Pancreas (tissue), 10 donors: ENCODE measurements around the gene MOXD1. TPM values are rescaled to one million over a fixed set of nuclear protein-coding genes. Genes with fewer than 3 reads are reported as not detected.
A peak's percentile ranks its signal among the peaks of the same experiment; 100 is the strongest.
"Not testable (repeated sequence)": the region's sequence is repeated elsewhere in the genome, so short reads cannot be mapped to it uniquely, and the experiment has no call there.

ENCODE experiments used
- ATAC-seq, 4 donors: fragments of 200-7000 bp; cut with Tn5 transposase; one replicate each; pipeline versions ENCODE4 v1.8.0 to v1.9.1; 2020; ENCODE audit warnings: mild to moderate bottlenecking in 4 of 4, moderate library complexity in 4 of 4
- DNase-seq, 6 donors: peaks; one replicate each; pipeline ENCODE4 v3.0.0-alpha.2; 2020
- FAIRE-seq: peaks from 2 replicates; lab custom pipeline; 2012; peaks lifted over from hg19 to GRCh38; lab: Jason Lieb, UNC
- H3K27ac ChIP-seq, 4 donors: fragments of 200-600 bp; sonication (generic); 1 replicate in 3 of 4; 2 replicates in 1 of 4; pipeline versions ENCODE4 v1.5.0 to v1.8.0; 2020
- H3K27me3 ChIP-seq, 4 donors: fragments of 200-600 bp; one replicate each; pipeline ENCODE4 v1.8.0; 2021
- H3K36me3 ChIP-seq, 3 donors: fragments of 200-600 bp; sonication (generic) in 1 of 3; one replicate each; pipeline versions ENCODE4 v1.5.0 to v1.8.0; 2020 to 2021
- H3K4me1 ChIP-seq, 3 donors: fragments of 200-600 bp; one replicate each; pipeline ENCODE4 v1.8.0; 2021
- H3K4me3 ChIP-seq, 4 donors: fragments of 200-600 bp; sonication (generic) in 2 of 4; one replicate each; pipeline versions ENCODE4 v1.5.0 to v1.8.0; 2020 to 2021
- H3K9me3 ChIP-seq, 4 donors: fragments of 200-600 bp; one replicate each; pipeline ENCODE4 v1.8.0; 2021
- whole genome bisulfite sequencing, 2 donors: extraction: QIAGEN DNeasy Blood & Tissue Kit; methylation state at CpG; one replicate each; pipeline ENCODE4 v1.1.7; 2013; 5-methylcytosine and 5-hydroxymethylcytosine counted together
- intact Hi-C, 3 donors: fragments of 100-400 bp; cut with DNase I; formaldehyde crosslinking; loops; one replicate each; pipeline versions ENCODE4 v1.11.1 to v1.14.2; 2022
- polyA plus RNA-seq, 2 donors: library from polyadenylated mRNA; stranded (reverse); fragments of 200-250 nt; gene quantifications; one replicate each; pipeline ENCODE4 v1.2.3, GENCODE V29; 2013
- total RNA-seq, 6 donors: library from RNA; stranded (reverse); fragmentation: NEBNext Ultra II Directional in 4 of 6; extraction: Animal tissue kit (Norgen Biotek cat#: 25700) in 4 of 6; gene quantifications; one replicate each; pipeline versions ENCODE4 v1.2.1 to v1.2.4, GENCODE V29; 2021 to 2023
- TF ChIP-seq, protein P1 (sequence below), 4 donors: fragments of 200-600 bp; sonication (generic) in 3 of 4; IDR thresholded peaks; one replicate each; pipeline versions ENCODE4 v1.5.0 to v1.8.0; 2021; ENCODE audit warnings: antibody characterized with exemption in 4 of 4
- donor health status: healthy with polysubstance abuse.
- donor health status: DM: no; HTN: no; CAD: no; lungs with moderate emphysema.
- donor health status: DM: no; HTN: no; CAD: no.
- donor health status: control.
- donor health status: control.
- donor health status: Bipolar disorder and iron deficiency.
- donor health status: DM: yes; HTN: yes; CAD: no.
- donor health status: DM: no; HTN: no; CAD: no.
- donor health status: DM: no; HTN: no; CAD: no.
- donor health status: DM: yes; HTN: yes; CAD: no.

The MOXD1 gene
- total and polyA plus RNA-seq, 8 donors, result 0.30 to 13.9 (median 0.62) TPM

GRCh38 chr6:132322398-132322797 lies 78.9 kb downstream of the MOXD1 start:
- no peak for DNase-seq
- 83 to 85% methylated on average over 2 of the region's 2 CpGs for WGBS, 2 donors
- ATAC-seq, result peak in 1 of 4 donors; percentile 18
- no peaks in the 10 kb centered on the region for H3K36me3 ChIP-seq
- intact Hi-C loops, result no loop called here
- no peaks in the 10 kb centered on the region for H3K9me3 ChIP-seq
- no peak overlapping the region for H3K4me3 ChIP-seq
- TF ChIP-seq, protein P1, sequence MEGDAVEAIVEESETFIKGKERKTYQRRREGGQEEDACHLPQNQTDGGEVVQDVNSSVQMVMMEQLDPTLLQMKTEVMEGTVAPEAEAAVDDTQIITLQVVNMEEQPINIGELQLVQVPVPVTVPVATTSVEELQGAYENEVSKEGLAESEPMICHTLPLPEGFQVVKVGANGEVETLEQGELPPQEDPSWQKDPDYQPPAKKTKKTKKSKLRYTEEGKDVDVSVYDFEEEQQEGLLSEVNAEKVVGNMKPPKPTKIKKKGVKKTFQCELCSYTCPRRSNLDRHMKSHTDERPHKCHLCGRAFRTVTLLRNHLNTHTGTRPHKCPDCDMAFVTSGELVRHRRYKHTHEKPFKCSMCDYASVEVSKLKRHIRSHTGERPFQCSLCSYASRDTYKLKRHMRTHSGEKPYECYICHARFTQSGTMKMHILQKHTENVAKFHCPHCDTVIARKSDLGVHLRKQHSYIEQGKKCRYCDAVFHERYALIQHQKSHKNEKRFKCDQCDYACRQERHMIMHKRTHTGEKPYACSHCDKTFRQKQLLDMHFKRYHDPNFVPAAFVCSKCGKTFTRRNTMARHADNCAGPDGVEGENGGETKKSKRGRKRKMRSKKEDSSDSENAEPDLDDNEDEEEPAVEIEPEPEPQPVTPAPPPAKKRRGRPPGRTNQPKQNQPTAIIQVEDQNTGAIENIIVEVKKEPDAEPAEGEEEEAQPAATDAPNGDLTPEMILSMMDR (IDR thresholded peaks at IDR 0.05), result no peak
- no peak overlapping the region for H3K27ac ChIP-seq
- H3K27me3 ChIP-seq, result no peaks in the 10 kb centered on the region
- H3K4me1 ChIP-seq, result no peaks in the 10 kb centered on the region
- FAIRE-seq, result no peak

- FAIRE-seq (no peak), DNase-seq (no peak), ATAC-seq (peak in 1 of 4 donors; percentile 31)
- no peaks in the 10 kb centered on the region for H3K27me3 ChIP-seq
- no peaks in the 10 kb centered on the region for H3K9me3 ChIP-seq
- H3K4me3 ChIP-seq, result no peak overlapping the region
- H3K36me3 ChIP-seq, result no peaks in the 10 kb centered on the region
- intact Hi-C loops, result no loop called here
- H3K4me1 ChIP-seq, result no peaks in the 10 kb centered on the region
- TF ChIP-seq, protein P1 (IDR thresholded peaks at IDR 0.05), result no peak
- H3K27ac ChIP-seq, result no peak overlapping the region
Observed at GRCh38 chr6:132320007-132320406, 81.3 kb downstream of the MOXD1 start.

DNA sequence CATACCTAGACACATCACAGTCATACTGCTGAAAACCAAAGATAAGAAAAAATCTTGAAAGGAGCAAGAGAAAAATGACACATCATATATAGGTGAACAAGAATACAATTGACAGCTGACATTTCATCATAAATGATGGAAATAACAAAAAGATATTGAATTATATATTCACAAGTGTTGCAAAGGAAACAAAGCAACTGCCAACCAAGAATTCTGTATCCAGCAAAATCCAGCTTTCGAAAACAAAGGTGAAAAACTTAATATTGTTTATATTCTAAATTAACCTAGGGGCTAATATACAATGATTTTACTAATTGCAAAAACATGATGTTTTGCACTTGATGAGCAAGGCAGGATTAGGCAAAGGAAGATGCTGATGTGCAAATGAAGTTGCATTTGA lies 84.3 kb downstream of the MOXD1 start:
- no peak overlapping the region for H3K4me3 ChIP-seq
- no peak overlapping the region for H3K27ac ChIP-seq
- no peaks in the 10 kb centered on the region for H3K4me1 ChIP-seq
- WGBS, 2 donors, result 88 to 95% methylated on average over 1 of the region's 1 CpG
- intact Hi-C loops, result no loop called here
- ATAC-seq (no peak), DNase-seq (no peak), FAIRE-seq (no peak)
- no peaks in the 10 kb centered on the region for H3K9me3 ChIP-seq
- H3K36me3 ChIP-seq, result no peaks in the 10 kb centered on the region
- TF ChIP-seq, protein P1 (IDR thresholded peaks at IDR 0.05), result no peak
- H3K27me3 ChIP-seq, result no peaks in the 10 kb centered on the region

DNA sequence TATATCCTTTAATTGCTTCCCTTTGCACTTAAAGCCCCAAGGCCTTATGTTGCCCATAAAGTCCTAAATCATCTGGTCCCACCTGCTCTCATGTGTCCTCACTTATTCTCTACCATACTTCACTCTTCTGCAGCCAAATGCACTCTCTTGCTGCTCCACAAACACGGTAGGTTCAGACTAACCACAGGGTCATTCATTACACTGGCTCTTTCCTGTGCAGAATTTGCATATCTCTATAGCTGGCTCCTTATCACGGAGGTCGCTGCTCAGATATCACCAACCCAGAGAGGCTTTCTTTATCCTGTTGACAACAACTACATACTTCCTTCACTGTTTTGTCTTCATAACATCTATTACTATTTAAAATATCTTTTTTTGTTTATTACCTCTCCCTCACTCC lies 86.8 kb downstream of the MOXD1 start:
- TF ChIP-seq, protein P1 (IDR thresholded peaks at IDR 0.05), result no peak
- Histone ChIP-seq H3K27me3 (no peaks in the 10 kb centered on the region), H3K9me3 (no peaks in the 10 kb centered on the region), H3K4me3 (no peak overlapping the region), H3K27ac (no peak overlapping the region), H3K4me1 (no peaks in the 10 kb centered on the region), H3K36me3 (no peaks in the 10 kb centered on the region)
- no peak for ATAC-seq
- DNase-seq, result no peak
- intact Hi-C loops, result no loop called here
- no peak for FAIRE-seq
- WGBS, 2 donors, result 17 to 24% methylated on average over 3 of the region's 3 CpGs

- Histone ChIP-seq H3K27ac (no peak overlapping the region), H3K9me3 (no peaks in the 10 kb centered on the region), H3K4me1 (no peaks in the 10 kb centered on the region), H3K4me3 (no peak overlapping the region), H3K36me3 (no peaks in the 10 kb centered on the region), H3K27me3 (no peaks in the 10 kb centered on the region)
- ATAC-seq (no peak), DNase-seq (no peak), FAIRE-seq (no peak)
- 43 to 48% methylated on average over 2 of the region's 2 CpGs for WGBS, 2 donors
- TF ChIP-seq, protein P1 (IDR thresholded peaks at IDR 0.05), result no peak
- intact Hi-C loops, result no loop called here
Observed at GRCh38 chr6:132310921-132311320, 90.4 kb downstream of the MOXD1 start.

DNA sequence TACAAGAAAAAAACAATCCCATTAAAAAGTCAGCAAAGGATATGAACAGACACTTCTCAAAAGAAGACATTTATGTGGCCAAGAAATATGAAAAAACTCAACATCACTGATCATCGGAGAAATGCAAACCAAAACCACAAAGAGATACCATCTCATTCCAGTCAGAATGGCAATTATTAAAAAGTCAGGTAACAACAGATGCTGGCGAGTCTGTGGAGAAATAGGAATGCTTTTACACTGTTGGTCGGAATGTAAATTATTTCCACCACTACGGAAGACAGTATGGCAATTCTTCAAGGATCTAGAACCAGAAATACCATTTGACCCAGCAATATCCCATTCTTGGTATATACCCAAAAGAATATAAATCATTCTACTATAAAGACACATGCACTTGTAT lies 91.1 kb downstream of the MOXD1 start:
- FAIRE-seq, intact Hi-C loops, H3K4me1 ChIP-seq, DNase-seq, H3K4me3 ChIP-seq, H3K36me3 ChIP-seq, H3K27ac ChIP-seq, H3K27me3 ChIP-seq, ATAC-seq, H3K9me3 ChIP-seq: not testable (repeated sequence)
- WGBS, 2 donors, result 83 to 91% methylated on average over 4 of the region's 4 CpGs
